T-cell (primary cell): Measurements from ENCODE around the gene SYNDIG1. TPM values are rescaled to one million over a fixed set of nuclear protein-coding genes. Genes with fewer than 3 reads are reported as not detected.

ENCODE experiments used
- ATAC-seq, 4 experiments: fragments of 200-7000 bp in 3 of 4; fragments of 150-1000 bp in 1 of 4; cut with Tn5 transposase; replicated peaks in 1 of 4; 1 replicate in 3 of 4; 2 replicates in 1 of 4; pipeline ENCODE4 v1.10.0; 2021; ENCODE audit warnings: moderate library complexity in 3 of 4, mild to moderate bottlenecking in 2 of 4, moderate number of reproducible peaks in 1 of 4
- CTCF ChIA-PET, 2 donors: fragments of 300-600 bp; sonication (Branson Sonifier 250); formaldehyde crosslinking; loops; one replicate each; lab custom pipeline; 2022; ENCODE audit warnings: antibody characterized with exemption in 2 of 2; lab: Charles Lee
- POLR2A ChIA-PET, 2 donors: fragments of 300-600 bp; sonication (Branson Sonifier 250); formaldehyde crosslinking; loops; one replicate each; lab custom pipeline; 2022; ENCODE audit warnings: antibody characterized with exemption in 2 of 2; lab: Charles Lee
- DNase-seq, 35 experiments: peaks; one replicate each; pipeline versions ENCODE4 v3.0.0 to v3.0.0-alpha.2; 2013 to 2023
- H3K27ac ChIP-seq: one replicate; pipeline ENCODE4 v1.5.1; 2013; ENCODE audit warnings: low read length
- H3K27me3 ChIP-seq, 2 experiments: replicated peaks in 1 of 2; 1 replicate in 1 of 2; 2 replicates in 1 of 2; pipeline versions ENCODE4 v1.6.1 to v1.7.0; 2013; ENCODE audit warnings: low read length in 1 of 2, mixed read lengths in 1 of 2; ENCODE audit not compliant: control insufficient read depth in 2 of 2, insufficient read depth in 2 of 2; ENCODE audit errors: extremely low read depth in 1 of 2
- H3K36me3 ChIP-seq, 2 donors: 1 replicate in 1 of 2; 2 replicates in 1 of 2; pipeline versions ENCODE4 v1.6.1 to v1.7.0; 2013; ENCODE audit warnings: low read length in 1 of 2; ENCODE audit not compliant: control insufficient read depth in 2 of 2, insufficient read depth in 1 of 2; ENCODE audit errors: extremely low read depth in 1 of 2
- H3K4me1 ChIP-seq, 2 experiments: 1 replicate in 1 of 2; 2 replicates in 1 of 2; pipeline versions ENCODE4 v1.6.1 to v1.7.0; 2013; ENCODE audit warnings: low read length in 2 of 2, mixed read lengths in 1 of 2; ENCODE audit not compliant: insufficient read depth in 2 of 2, control insufficient read depth in 1 of 2; ENCODE audit errors: extremely low read depth in 1 of 2
- H3K4me3 ChIP-seq, 2 donors: 1 replicate in 1 of 2; 2 replicates in 1 of 2; pipeline versions ENCODE4 v1.5.1 to v1.7.0; 2013; ENCODE audit warnings: mild to moderate bottlenecking in 2 of 2, low read length in 1 of 2, moderate library complexity in 1 of 2; ENCODE audit not compliant: control insufficient read depth in 1 of 2; ENCODE audit errors: extremely low read depth in 1 of 2
- H3K9me3 ChIP-seq: 2 replicates; pipeline ENCODE4 v1.7.0; 2013
- H3K27ac Mint-ChIP-seq, 2 donors: one replicate each; pipeline ENCODE4 v1.8.0; 2020 to 2021; ENCODE audit warnings: mild to moderate bottlenecking in 2 of 2, mixed read lengths in 2 of 2
- H3K27me3 Mint-ChIP-seq, 2 donors: one replicate each; pipeline ENCODE4 v1.8.0; 2021 to 2022; ENCODE audit warnings: mixed read lengths in 2 of 2
- H3K36me3 Mint-ChIP-seq: one replicate; pipeline ENCODE4 v1.8.0; 2021; ENCODE audit warnings: mixed read lengths
- H3K4me1 Mint-ChIP-seq, 3 donors: one replicate each; pipeline ENCODE4 v1.8.0; 2020 to 2022; ENCODE audit warnings: mixed read lengths in 3 of 3, mild to moderate bottlenecking in 1 of 3
- H3K4me3 Mint-ChIP-seq, 3 donors: one replicate each; pipeline ENCODE4 v1.8.0; 2020 to 2022; ENCODE audit warnings: mild to moderate bottlenecking in 3 of 3, mixed read lengths in 3 of 3, moderate library complexity in 3 of 3
- H3K9me3 Mint-ChIP-seq, 3 donors: one replicate each; pipeline ENCODE4 v1.8.0; 2020 to 2022; ENCODE audit warnings: mixed read lengths in 3 of 3
- WGBS: methylation state at CpG from one replicate; pipeline ENCODE4 v1.1.5; 2013; ENCODE audit warnings: missing lambda C conversion rate; ENCODE audit not compliant: insufficient coverage; 5-methylcytosine and 5-hydroxymethylcytosine counted together
- total RNA-seq, 35 experiments: library from RNA in 6 of 35; stranded (reverse) in 6 of 35; fragments of 120-200 nt in 1 of 35; gene quantifications; one replicate each; pipeline versions ENCODE4 v1.2.1 to v1.2.4 and lab custom pipeline; 2013 to 2026

Gene SYNDIG1
- total RNA-seq, 5 donors from 2014 or later (not counting 1 experiment from before 2014, with no cell fraction given) = not detected

DNA sequence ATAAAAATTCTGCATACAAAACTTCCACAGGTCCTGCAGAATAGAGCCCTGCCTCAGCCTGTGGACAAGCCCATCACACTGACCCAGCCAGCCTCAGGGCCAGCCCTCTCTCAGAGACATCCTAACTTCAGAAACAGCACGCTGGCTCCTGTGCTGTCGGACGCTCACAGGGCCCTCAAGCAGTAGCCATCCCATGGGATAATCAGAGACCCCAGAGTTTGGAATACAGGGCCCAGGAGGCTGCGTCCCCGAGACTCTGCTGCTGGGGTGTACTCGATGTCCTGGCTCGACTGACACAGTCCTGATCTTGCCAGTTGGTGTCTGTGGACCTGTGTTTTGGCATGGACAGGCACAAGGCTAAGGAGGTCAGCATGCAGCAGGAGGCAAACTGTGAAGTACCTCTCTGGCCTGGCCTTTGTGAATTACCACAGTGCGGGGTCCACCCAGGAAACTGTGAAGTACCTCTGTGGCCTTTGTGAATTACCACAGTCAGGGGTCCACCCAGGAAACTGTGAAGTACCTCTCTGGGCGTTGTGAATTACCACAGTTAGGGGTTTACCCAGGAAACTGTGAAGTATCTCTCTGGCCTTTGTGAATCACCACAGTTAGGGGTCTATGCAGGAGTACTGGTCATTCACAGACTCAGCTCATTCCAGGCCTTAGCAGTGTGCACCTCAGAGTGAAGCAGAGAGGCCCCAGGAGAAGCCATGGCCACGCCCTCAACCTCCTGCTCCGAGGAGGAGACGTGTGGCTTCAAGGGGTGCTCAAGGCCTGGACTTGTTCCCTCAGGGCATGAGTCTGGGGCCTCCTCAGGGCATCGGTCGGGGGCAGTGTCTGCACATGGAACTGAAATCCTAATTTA is 212.4 kb downstream of the SYNDIG1 start:
- no peak for ATAC-seq
- Histone ChIP-seq H3K4me3 (no peak overlapping the region), H3K36me3 (no peaks in the 10 kb centered on the region), H3K27me3 (peaks cover 0 to 6% of the 10 kb centered on the region in 2 experiments), H3K27ac (no peak overlapping the region), H3K9me3 (no peaks in the 10 kb centered on the region), H3K4me1 (no peaks in the 10 kb centered on the region)
- no peak overlapping the region for H3K4me3 Mint-ChIP-seq
- H3K27ac Mint-ChIP-seq = no peak overlapping the region
- peaks cover 0 to 2% (median 0%) of the 10 kb centered on the region in 3 donors for H3K9me3 Mint-ChIP-seq
- H3K4me1 Mint-ChIP-seq = no peaks in the 10 kb centered on the region
- ChIA-PET POLR2A (no interaction called here), CTCF (no interaction called here)
- H3K27me3 Mint-ChIP-seq = peaks cover 1 to 3% of the 10 kb centered on the region in 2 donors
- no peak for DNase-seq
- 75% methylated on average over 14 of the region's 14 CpGs for WGBS
- no peaks in the 10 kb centered on the region for H3K36me3 Mint-ChIP-seq

DNA sequence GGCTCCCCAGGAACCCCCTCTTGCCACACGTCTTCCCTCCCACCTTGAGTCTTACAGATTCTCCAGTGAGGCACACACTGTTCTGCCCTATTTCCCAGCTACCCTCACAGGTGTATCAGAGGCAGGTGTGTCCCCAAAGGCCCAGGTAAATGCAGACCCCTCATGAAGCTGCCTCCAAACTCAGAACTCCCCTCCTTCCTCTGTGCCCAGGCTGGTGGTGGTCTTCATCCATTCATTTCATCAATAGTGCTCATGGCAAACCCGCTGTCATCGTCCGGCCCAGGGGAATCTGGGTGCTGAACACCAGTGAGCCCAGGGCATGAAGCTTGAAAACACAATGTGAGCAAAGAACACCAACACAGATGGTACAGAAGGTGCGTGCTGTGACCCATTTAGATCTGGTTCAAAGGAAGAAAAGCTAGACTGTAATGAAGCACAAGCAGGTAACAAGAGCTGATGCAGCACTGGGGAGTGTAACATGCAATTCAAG is 213.1 kb downstream of the SYNDIG1 start:
- no peaks in the 10 kb centered on the region for H3K9me3 ChIP-seq
- DNase-seq (no peak), ATAC-seq (no peak)
- H3K27me3 ChIP-seq = peaks cover 0 to 6% of the 10 kb centered on the region in 2 experiments
- H3K36me3 ChIP-seq = no peaks in the 10 kb centered on the region
- Mint-ChIP-seq H3K27me3 (peaks cover 1 to 3% of the 10 kb centered on the region in 2 donors), H3K9me3 (peaks cover 0 to 3% (median 2%) of the 10 kb centered on the region in 3 donors), H3K27ac (no peak overlapping the region), H3K4me3 (no peak overlapping the region), H3K4me1 (no peaks in the 10 kb centered on the region), H3K36me3 (no peaks in the 10 kb centered on the region)
- 86% methylated on average over 4 of the region's 5 CpGs for WGBS
- CTCF ChIA-PET = no interaction called here
- no peaks in the 10 kb centered on the region for H3K4me1 ChIP-seq
- no peak overlapping the region for H3K4me3 ChIP-seq
- no peak overlapping the region for H3K27ac ChIP-seq
- POLR2A ChIA-PET = no interaction called here

- Histone ChIP-seq H3K4me1 (no peaks in the 10 kb centered on the region), H3K4me3 (no peak overlapping the region), H3K36me3 (no peaks in the 10 kb centered on the region), H3K9me3 (no peaks in the 10 kb centered on the region), H3K27me3 (peaks cover 0 to 6% of the 10 kb centered on the region in 2 experiments), H3K27ac (no peak overlapping the region)
- no peak for DNase-seq
- Mint-ChIP-seq H3K27ac (no peak overlapping the region), H3K4me3 (no peak overlapping the region), H3K9me3 (peaks cover 0 to 6% (median 3%) of the 10 kb centered on the region in 3 donors), H3K27me3 (peaks cover 1 to 3% of the 10 kb centered on the region in 2 donors), H3K4me1 (no peaks in the 10 kb centered on the region), H3K36me3 (no peaks in the 10 kb centered on the region)
- POLR2A ChIA-PET = no interaction called here
- CTCF ChIA-PET = no interaction called here
- peak in 2 of 4 experiments; percentile 9 to 47 for ATAC-seq
- WGBS = no CpG with 5 or more reads among the region's 7 CpGs
These were observed 214.2 kb downstream of the SYNDIG1 start for GRCh38 chr20:24683676-24684075.

- Histone ChIP-seq H3K27ac (no peak overlapping the region), H3K4me3 (no peak overlapping the region), H3K27me3 (peaks cover 0 to 6% of the 10 kb centered on the region in 2 experiments), H3K4me1 (no peaks in the 10 kb centered on the region), H3K9me3 (no peaks in the 10 kb centered on the region), H3K36me3 (no peaks in the 10 kb centered on the region)
- WGBS = 27% methylated on average over 7 of the region's 9 CpGs
- no peak overlapping the region for H3K27ac Mint-ChIP-seq
- H3K27me3 Mint-ChIP-seq = peaks cover 4 to 7% of the 10 kb centered on the region in 2 donors
- POLR2A ChIA-PET = no interaction called here
- no peak for DNase-seq
- H3K4me3 Mint-ChIP-seq = no peak overlapping the region
- ATAC-seq = no peak
- H3K36me3 Mint-ChIP-seq = no peaks in the 10 kb centered on the region
- no peaks in the 10 kb centered on the region for H3K4me1 Mint-ChIP-seq
- H3K9me3 Mint-ChIP-seq = peaks cover 0 to 6% (median 3%) of the 10 kb centered on the region in 3 donors
- CTCF ChIA-PET = no interaction called here
These were observed 215.0 kb downstream of the SYNDIG1 start for GRCh38 chr20:24684421-24684871.

DNA sequence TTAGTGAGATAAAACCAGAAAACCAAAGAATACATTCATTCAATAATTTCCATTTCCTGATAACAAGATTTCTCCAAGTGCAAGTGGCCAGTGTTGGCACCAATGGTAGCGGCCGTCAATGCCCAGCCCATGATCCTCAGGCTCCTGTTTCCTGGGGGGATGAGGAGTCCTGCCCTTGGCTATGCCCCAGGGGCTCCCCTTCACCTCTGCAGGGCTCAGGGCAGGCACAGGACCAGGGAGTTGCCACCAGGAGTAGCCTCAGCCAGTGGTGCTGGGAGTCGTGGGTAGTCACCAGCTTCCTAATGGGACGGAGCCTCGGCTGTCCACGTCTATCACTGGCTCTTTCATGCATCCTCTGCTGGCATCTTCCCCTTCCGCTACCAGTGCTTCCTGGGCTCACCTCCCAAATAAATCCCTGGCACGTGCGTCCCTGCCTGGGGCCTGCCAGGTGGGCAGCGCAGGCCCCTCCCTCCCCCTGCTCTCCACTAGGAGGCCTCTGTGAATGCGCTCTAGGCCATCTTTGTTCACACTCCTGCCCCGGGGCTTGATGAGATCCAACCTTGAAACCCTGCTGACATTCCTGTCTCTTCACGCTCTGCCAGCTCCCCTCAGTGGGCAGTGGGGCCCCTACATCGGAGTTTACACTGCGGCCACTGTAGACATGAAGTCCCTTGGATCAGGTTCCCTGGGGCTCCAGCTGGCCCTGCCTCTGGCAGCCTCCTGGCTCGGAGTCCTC is 215.7 kb downstream of the SYNDIG1 start:
- H3K4me3 Mint-ChIP-seq = no peak overlapping the region

DNA sequence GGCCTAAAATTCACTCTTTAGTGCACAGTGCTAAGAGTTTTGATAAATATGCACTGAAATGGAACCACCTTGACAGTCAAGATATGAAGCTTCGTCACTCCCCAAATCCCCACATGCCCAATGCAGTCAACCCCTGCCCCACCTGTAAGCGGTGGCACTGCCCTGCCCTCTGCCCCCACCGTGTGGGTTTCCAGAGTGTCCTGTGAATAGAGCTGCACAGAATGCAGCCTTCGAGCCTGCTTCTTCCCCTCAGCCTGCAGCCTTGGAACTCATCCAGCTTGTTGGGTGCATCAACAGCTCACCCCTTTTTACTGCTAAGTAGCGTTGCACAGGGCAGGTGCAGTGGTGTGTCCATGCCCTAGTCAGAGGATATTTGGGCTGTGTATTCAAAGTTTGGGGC is 216.3 kb downstream of the SYNDIG1 start:
- ChIA-PET POLR2A (no interaction called here), CTCF (no interaction called here)
- H3K9me3 ChIP-seq = no peaks in the 10 kb centered on the region
- no peak overlapping the region for H3K4me3 ChIP-seq
- peaks cover 0 to 6% of the 10 kb centered on the region in 2 experiments for H3K27me3 ChIP-seq
- H3K4me1 ChIP-seq = no peaks in the 10 kb centered on the region
- 77% methylated on average over 5 of the region's 5 CpGs for WGBS
- H3K27me3 Mint-ChIP-seq = peaks cover 8 to 11% of the 10 kb centered on the region in 2 donors
- no peaks in the 10 kb centered on the region for H3K4me1 Mint-ChIP-seq
- H3K9me3 Mint-ChIP-seq = peaks cover 0 to 6% (median 3%) of the 10 kb centered on the region in 3 donors
- DNase-seq (no peak), ATAC-seq (no peak)
- no peak overlapping the region for H3K27ac Mint-ChIP-seq
- H3K4me3 Mint-ChIP-seq = no peak overlapping the region
- H3K36me3 Mint-ChIP-seq = no peaks in the 10 kb centered on the region
- no peaks in the 10 kb centered on the region for H3K36me3 ChIP-seq
- H3K27ac ChIP-seq = no peak overlapping the region

More for the DNA sequence above, 215.7 kb downstream of the SYNDIG1 start:
- Histone ChIP-seq H3K27me3 (peaks cover 0 to 6% of the 10 kb centered on the region in 2 experiments), H3K4me3 (no peak overlapping the region), H3K4me1 (no peaks in the 10 kb centered on the region), H3K36me3 (no peaks in the 10 kb centered on the region), H3K27ac (no peak overlapping the region), H3K9me3 (no peaks in the 10 kb centered on the region)
- H3K27me3 Mint-ChIP-seq = peaks cover 8 to 11% of the 10 kb centered on the region in 2 donors
- DNase-seq (no peak), ATAC-seq (no peak)
- peaks cover 0 to 6% (median 3%) of the 10 kb centered on the region in 3 donors for H3K9me3 Mint-ChIP-seq
- ChIA-PET POLR2A (no interaction called here), CTCF (no interaction called here)
- no peaks in the 10 kb centered on the region for H3K36me3 Mint-ChIP-seq
- no peak overlapping the region for H3K27ac Mint-ChIP-seq
- no peaks in the 10 kb centered on the region for H3K4me1 Mint-ChIP-seq
- WGBS = 89% methylated on average over 12 of the region's 16 CpGs
